ENCODE results near the gene FAM72B.
"Not testable (repeated sequence)": the region's sequence is repeated elsewhere in the genome, so short reads cannot be mapped to it uniquely, and the experiment has no call there.

FAM72B gene

GRCh38 chr1:121168152-121168668 is 15.9 kb downstream of the FAM72B start:
- H3K27ac ChIP-seq (ENCODE audit: low read depth, low read length); H3K4me3 ChIP-seq (ENCODE audit: low read depth in 1 of 5, low read length in 5 of 5); H3K9me3 ChIP-seq (ENCODE audit: control insufficient read depth in 5 of 5, low read length in 5 of 5); H3K36me3 ChIP-seq (ENCODE audit: control insufficient read depth in 5 of 5, insufficient read depth in 5 of 5, low read length in 5 of 5); H3K4me1 ChIP-seq (ENCODE audit: control insufficient read depth in 5 of 5, insufficient read depth in 5 of 5, low read length in 5 of 5); H3K9ac ChIP-seq (ENCODE audit: low read length in 5 of 5); H3K27me3 ChIP-seq (ENCODE audit: control insufficient read depth in 5 of 5, insufficient read depth in 4 of 5, low read length in 5 of 5): not testable (repeated sequence)

GRCh38 chr1:121167225-121167738 is 16.9 kb downstream of the FAM72B start:
- not testable (repeated sequence) for H3K27ac ChIP-seq (ENCODE audit: low read depth, low read length); H3K9me3 ChIP-seq (ENCODE audit: control insufficient read depth in 5 of 5, low read length in 5 of 5); H3K4me1 ChIP-seq (ENCODE audit: control insufficient read depth in 5 of 5, insufficient read depth in 5 of 5, low read length in 5 of 5); H3K9ac ChIP-seq (ENCODE audit: low read length in 5 of 5); H3K27me3 ChIP-seq (ENCODE audit: control insufficient read depth in 5 of 5, insufficient read depth in 4 of 5, low read length in 5 of 5); H3K36me3 ChIP-seq (ENCODE audit: control insufficient read depth in 5 of 5, insufficient read depth in 5 of 5, low read length in 5 of 5); H3K4me3 ChIP-seq (ENCODE audit: low read depth in 1 of 5, low read length in 5 of 5)

GRCh38 chr1:121165296-121165695 is 18.8 kb downstream of the FAM72B start:
- not testable (repeated sequence) for H3K4me1 ChIP-seq (ENCODE audit: control insufficient read depth in 5 of 5, insufficient read depth in 5 of 5, low read length in 5 of 5); H3K27ac ChIP-seq (ENCODE audit: low read depth, low read length); H3K4me3 ChIP-seq (ENCODE audit: low read depth in 1 of 5, low read length in 5 of 5); H3K27me3 ChIP-seq (ENCODE audit: control insufficient read depth in 5 of 5, insufficient read depth in 4 of 5, low read length in 5 of 5); H3K36me3 ChIP-seq (ENCODE audit: control insufficient read depth in 5 of 5, insufficient read depth in 5 of 5, low read length in 5 of 5); H3K9ac ChIP-seq (ENCODE audit: low read length in 5 of 5); H3K9me3 ChIP-seq (ENCODE audit: control insufficient read depth in 5 of 5, low read length in 5 of 5)

GRCh38 chr1:121163850-121164757 is 20.0 kb downstream of the FAM72B start:
- not testable (repeated sequence) for H3K27ac ChIP-seq (ENCODE audit: low read depth, low read length); H3K4me1 ChIP-seq (ENCODE audit: control insufficient read depth in 5 of 5, insufficient read depth in 5 of 5, low read length in 5 of 5); H3K4me3 ChIP-seq (ENCODE audit: low read depth in 1 of 5, low read length in 5 of 5); H3K36me3 ChIP-seq (ENCODE audit: control insufficient read depth in 5 of 5, insufficient read depth in 5 of 5, low read length in 5 of 5); H3K9ac ChIP-seq (ENCODE audit: low read length in 5 of 5); H3K27me3 ChIP-seq (ENCODE audit: control insufficient read depth in 5 of 5, insufficient read depth in 4 of 5, low read length in 5 of 5); H3K9me3 ChIP-seq (ENCODE audit: control insufficient read depth in 5 of 5, low read length in 5 of 5)

GRCh38 chr1:121161199-121161901 is 22.8 kb downstream of the FAM72B start:
- H3K36me3 ChIP-seq (ENCODE audit: control insufficient read depth in 5 of 5, insufficient read depth in 5 of 5, low read length in 5 of 5); H3K9me3 ChIP-seq (ENCODE audit: control insufficient read depth in 5 of 5, low read length in 5 of 5); H3K27ac ChIP-seq (ENCODE audit: low read depth, low read length); H3K9ac ChIP-seq (ENCODE audit: low read length in 5 of 5); H3K4me3 ChIP-seq (ENCODE audit: low read depth in 1 of 5, low read length in 5 of 5); H3K4me1 ChIP-seq (ENCODE audit: control insufficient read depth in 5 of 5, insufficient read depth in 5 of 5, low read length in 5 of 5); H3K27me3 ChIP-seq (ENCODE audit: control insufficient read depth in 5 of 5, insufficient read depth in 4 of 5, low read length in 5 of 5): not testable (repeated sequence)

GRCh38 chr1:121160118-121160517 is 24.0 kb downstream of the FAM72B start:
- H3K4me1 ChIP-seq (ENCODE audit: control insufficient read depth in 5 of 5, insufficient read depth in 5 of 5, low read length in 5 of 5); H3K9ac ChIP-seq (ENCODE audit: low read length in 5 of 5); H3K9me3 ChIP-seq (ENCODE audit: control insufficient read depth in 5 of 5, low read length in 5 of 5); H3K36me3 ChIP-seq (ENCODE audit: control insufficient read depth in 5 of 5, insufficient read depth in 5 of 5, low read length in 5 of 5); H3K4me3 ChIP-seq (ENCODE audit: low read depth in 1 of 5, low read length in 5 of 5); H3K27me3 ChIP-seq (ENCODE audit: control insufficient read depth in 5 of 5, insufficient read depth in 4 of 5, low read length in 5 of 5); H3K27ac ChIP-seq (ENCODE audit: low read depth, low read length): not testable (repeated sequence)

GRCh38 chr1:121157609-121158008 is 26.5 kb downstream of the FAM72B start:
- H3K27me3 ChIP-seq (ENCODE audit: control insufficient read depth in 5 of 5, insufficient read depth in 4 of 5, low read length in 5 of 5); H3K27ac ChIP-seq (ENCODE audit: low read depth, low read length); H3K9me3 ChIP-seq (ENCODE audit: control insufficient read depth in 5 of 5, low read length in 5 of 5); H3K4me1 ChIP-seq (ENCODE audit: control insufficient read depth in 5 of 5, insufficient read depth in 5 of 5, low read length in 5 of 5); H3K4me3 ChIP-seq (ENCODE audit: low read depth in 1 of 5, low read length in 5 of 5); H3K9ac ChIP-seq (ENCODE audit: low read length in 5 of 5); H3K36me3 ChIP-seq (ENCODE audit: control insufficient read depth in 5 of 5, insufficient read depth in 5 of 5, low read length in 5 of 5): not testable (repeated sequence)

- not testable (repeated sequence) for H3K27ac ChIP-seq (ENCODE audit: low read depth, low read length); H3K9ac ChIP-seq (ENCODE audit: low read length in 5 of 5); H3K9me3 ChIP-seq (ENCODE audit: control insufficient read depth in 5 of 5, low read length in 5 of 5); H3K36me3 ChIP-seq (ENCODE audit: control insufficient read depth in 5 of 5, insufficient read depth in 5 of 5, low read length in 5 of 5); H3K4me3 ChIP-seq (ENCODE audit: low read depth in 1 of 5, low read length in 5 of 5); H3K27me3 ChIP-seq (ENCODE audit: control insufficient read depth in 5 of 5, insufficient read depth in 4 of 5, low read length in 5 of 5); H3K4me1 ChIP-seq (ENCODE audit: control insufficient read depth in 5 of 5, insufficient read depth in 5 of 5, low read length in 5 of 5)
Measured at GRCh38 chr1:121156958-121157603, 27.1 kb downstream of the FAM72B start.

- not testable (repeated sequence) for H3K9me3 ChIP-seq (ENCODE audit: control insufficient read depth in 5 of 5, low read length in 5 of 5); H3K27ac ChIP-seq (ENCODE audit: low read depth, low read length); H3K4me1 ChIP-seq (ENCODE audit: control insufficient read depth in 5 of 5, insufficient read depth in 5 of 5, low read length in 5 of 5); H3K36me3 ChIP-seq (ENCODE audit: control insufficient read depth in 5 of 5, insufficient read depth in 5 of 5, low read length in 5 of 5); H3K4me3 ChIP-seq (ENCODE audit: low read depth in 1 of 5, low read length in 5 of 5); H3K27me3 ChIP-seq (ENCODE audit: control insufficient read depth in 5 of 5, insufficient read depth in 4 of 5, low read length in 5 of 5); H3K9ac ChIP-seq (ENCODE audit: low read length in 5 of 5)
Measured at GRCh38 chr1:121155671-121156358, 28.3 kb downstream of the FAM72B start.

Measured in subcutaneous abdominal adipose tissue (tissue), 5 donors.